Erythroblast (primary cell): ENCODE results near the gene CTBS.

Experiments used
- GATA1 ChIP-seq: IDR thresholded peaks from 2 replicates; pipeline ENCODE4 v1.6.1; 2011; ENCODE audit warnings: low read depth, mild to moderate bottlenecking, control low read depth, low read length, moderate library complexity
- POLR2A ChIP-seq: IDR thresholded peaks from 2 replicates; pipeline ENCODE4 v1.6.1; 2011; ENCODE audit warnings: mild to moderate bottlenecking, low read length

DNA sequence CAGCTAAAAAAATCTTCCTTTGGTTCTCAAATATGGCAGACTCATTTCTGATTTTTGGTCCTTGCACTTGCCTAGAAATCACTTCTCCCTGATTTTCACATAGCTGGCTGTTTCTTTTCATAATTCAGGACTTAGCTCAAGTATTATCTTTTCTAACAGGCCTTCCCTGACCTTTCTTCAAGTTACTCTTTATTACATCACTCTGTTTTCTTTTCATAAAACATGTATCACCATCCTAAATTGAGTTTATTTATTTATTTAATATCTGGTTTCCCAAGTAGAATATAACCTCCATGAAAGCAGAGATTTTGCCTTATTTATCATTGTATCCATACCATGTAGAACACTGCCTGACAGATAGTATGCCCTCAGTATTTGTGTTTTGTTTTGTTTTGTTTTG, 49.6 kb downstream of the CTBS start:
- TF ChIP-seq POLR2A = no peak
- TF ChIP-seq GATA1 = no peak
